Naive B cell (primary cell): ENCODE data around the gene RITA1. TPM values are rescaled to one million over a fixed set of nuclear protein-coding genes. Genes with fewer than 3 reads are reported as not detected.

Source experiments
- ATAC-seq, 2 donors: fragments of 150-1000 bp; cut with Tn5 transposase; 2 replicates each; pipeline ENCODE4 v1.10.0; 2021; ENCODE audit warnings: low read depth in 2 of 2, mild to moderate bottlenecking in 2 of 2, moderate library complexity in 2 of 2
- DNase-seq: peaks from one replicate; pipeline ENCODE4 v3.0.0; 2022
- H3K27ac Mint-ChIP-seq, 6 donors: one replicate each; pipeline ENCODE4 v1.8.0; 2020 to 2022; ENCODE audit warnings: mild to moderate bottlenecking in 6 of 6, mixed read lengths in 6 of 6, moderate library complexity in 5 of 6, inconsistent platforms in 2 of 6
- H3K27me3 Mint-ChIP-seq, 3 donors: one replicate each; pipeline ENCODE4 v1.8.0; 2021 to 2022; ENCODE audit warnings: mixed read lengths in 3 of 3, mild to moderate bottlenecking in 1 of 3
- H3K36me3 Mint-ChIP-seq, 2 donors: one replicate each; pipeline ENCODE4 v1.8.0; 2020 to 2022; ENCODE audit warnings: mixed read lengths in 2 of 2, inconsistent platforms in 1 of 2, mild to moderate bottlenecking in 1 of 2
- H3K4me1 Mint-ChIP-seq, 3 donors: one replicate each; pipeline ENCODE4 v1.8.0; 2020 to 2022; ENCODE audit warnings: mixed read lengths in 3 of 3, inconsistent platforms in 1 of 3, mild to moderate bottlenecking in 1 of 3, moderate library complexity in 1 of 3
- H3K4me3 Mint-ChIP-seq, 8 donors: one replicate each; pipeline ENCODE4 v1.8.0; 2020 to 2022; ENCODE audit warnings: mild to moderate bottlenecking in 8 of 8, mixed read lengths in 8 of 8, moderate library complexity in 8 of 8, inconsistent platforms in 2 of 8
- H3K9me3 Mint-ChIP-seq, 7 donors: one replicate each; pipeline ENCODE4 v1.8.0; 2020 to 2022; ENCODE audit warnings: mixed read lengths in 7 of 7, mild to moderate bottlenecking in 5 of 7, inconsistent platforms in 2 of 7, moderate library complexity in 1 of 7
- polyA plus RNA-seq, 6 donors: library from polyadenylated mRNA; unstranded; fragments of 300-500 nt; fragmentation: Illumina TruSeq; gene quantifications; one replicate each; pipeline ENCODE4 v1.2.3, GENCODE V29; 2021; ENCODE audit warnings: low read depth in 6 of 6

Gene RITA1
- polyA plus RNA-seq, 6 donors from 2014 or later = 21.0 to 31.9 (median 24.1) TPM

- peak overlapping the region in 3 of 6 donors; percentile 61 to 96 (median 80) for H3K27ac Mint-ChIP-seq
- H3K4me3 Mint-ChIP-seq = peak overlapping the region in 4 of 8 donors; percentile 24 to 73 (median 62)
- ATAC-seq (no peak), DNase-seq (no peak)
- H3K36me3 Mint-ChIP-seq = peaks cover 33 to 35% of the 10 kb centered on the region in 2 donors
- H3K4me1 Mint-ChIP-seq = peaks cover 30 to 37% (median 34%) of the 10 kb centered on the region in 3 donors
- H3K27me3 Mint-ChIP-seq = no peaks in the 10 kb centered on the region
- H3K9me3 Mint-ChIP-seq = peaks cover 0 to under 1% (median 0%) of the 10 kb centered on the region in 7 donors
Observed at GRCh38 chr12:113172185-113172584, 13.3 kb upstream of the RITA1 start.

DNA sequence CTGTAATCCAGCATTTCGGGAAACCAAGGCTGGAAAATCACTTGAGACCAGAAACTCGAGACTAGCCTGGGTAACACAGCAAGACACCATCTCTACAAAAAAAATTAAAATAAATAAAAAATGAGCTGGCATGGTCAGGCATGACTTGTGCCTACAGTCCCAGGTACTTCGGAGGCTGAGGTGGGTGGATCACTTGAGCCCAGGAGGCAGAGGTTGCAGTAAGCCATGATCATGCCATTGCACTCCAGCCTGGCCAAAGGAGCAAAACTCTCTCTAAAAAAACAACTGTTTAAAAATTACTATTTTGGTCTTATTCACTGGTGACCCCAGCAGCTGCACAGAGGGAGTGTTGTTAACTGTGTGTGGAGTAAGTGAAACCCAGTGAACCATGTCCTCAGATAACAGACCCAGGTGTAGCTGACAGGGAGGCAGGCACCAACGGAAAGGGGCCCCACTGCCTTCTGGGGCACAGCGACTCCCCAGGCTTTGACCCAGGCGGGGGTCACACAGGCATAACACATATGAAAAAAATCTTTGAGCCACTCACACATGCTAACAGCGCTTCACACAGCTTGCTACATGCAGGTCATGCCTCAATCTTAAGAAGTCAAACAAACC, 12.3 kb upstream of the RITA1 start:
- ATAC-seq (peak; percentile 34 to 59), DNase-seq (no peak)
- Mint-ChIP-seq H3K36me3 (peaks cover 40 to 41% of the 10 kb centered on the region in 2 donors), H3K9me3 (peaks cover 0 to 3% (median 0%) of the 10 kb centered on the region in 7 donors), H3K4me1 (peaks cover 30 to 37% (median 34%) of the 10 kb centered on the region in 3 donors), H3K27ac (peak overlapping the region in 3 of 6 donors; percentile 50 to 66 (median 56)), H3K27me3 (no peaks in the 10 kb centered on the region), H3K4me3 (peak overlapping the region in 6 of 8 donors; percentile 28 to 83 (median 56))

GRCh38 chr12:113174461-113175384, 10.8 kb upstream of the RITA1 start:
- no peaks in the 10 kb centered on the region for H3K27me3 Mint-ChIP-seq
- peaks cover 40 to 48% of the 10 kb centered on the region in 2 donors for H3K36me3 Mint-ChIP-seq
- H3K9me3 Mint-ChIP-seq = peaks cover 0 to 3% (median 0%) of the 10 kb centered on the region in 7 donors
- DNase-seq = peak; percentile 69
- H3K4me1 Mint-ChIP-seq = peaks cover 30 to 37% (median 34%) of the 10 kb centered on the region in 3 donors
- H3K27ac Mint-ChIP-seq = peak overlapping the region in 2 of 6 donors; percentile 12 to 89
- H3K4me3 Mint-ChIP-seq = peak overlapping the region in 2 of 8 donors; percentile 49 to 54
- peak; percentile 73 to 82 for ATAC-seq

DNA sequence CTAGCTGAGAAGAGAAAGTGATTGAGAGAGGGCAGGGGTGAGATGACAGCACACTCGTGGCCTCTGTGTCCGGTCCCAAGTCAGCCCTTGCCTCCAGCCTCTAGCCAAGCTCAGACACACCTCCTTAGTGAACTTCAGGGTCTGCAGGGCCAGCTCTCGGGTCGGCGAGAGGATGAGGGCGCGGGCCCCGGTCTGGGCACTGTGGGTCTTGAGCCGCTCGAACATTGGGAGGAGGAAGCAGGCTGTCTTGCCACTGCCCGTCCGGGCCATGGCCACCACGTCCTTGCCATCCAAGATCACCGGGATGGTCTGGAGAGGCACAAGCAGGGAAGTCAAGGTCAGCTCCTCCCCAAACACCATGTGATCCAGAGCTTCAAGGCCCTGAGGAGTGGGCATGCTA, 6.5 kb upstream of the RITA1 start:
- Mint-ChIP-seq H3K27ac (peak overlapping the region in 1 of 6 donors; percentile 36), H3K9me3 (peaks cover 0 to 3% (median 0%) of the 10 kb centered on the region in 7 donors), H3K4me3 (no peak overlapping the region), H3K27me3 (no peaks in the 10 kb centered on the region), H3K4me1 (peaks cover 12 to 22% (median 15%) of the 10 kb centered on the region in 3 donors), H3K36me3 (peaks cover 17 to 29% of the 10 kb centered on the region in 2 donors)
- ATAC-seq (no peak), DNase-seq (no peak)

DNA sequence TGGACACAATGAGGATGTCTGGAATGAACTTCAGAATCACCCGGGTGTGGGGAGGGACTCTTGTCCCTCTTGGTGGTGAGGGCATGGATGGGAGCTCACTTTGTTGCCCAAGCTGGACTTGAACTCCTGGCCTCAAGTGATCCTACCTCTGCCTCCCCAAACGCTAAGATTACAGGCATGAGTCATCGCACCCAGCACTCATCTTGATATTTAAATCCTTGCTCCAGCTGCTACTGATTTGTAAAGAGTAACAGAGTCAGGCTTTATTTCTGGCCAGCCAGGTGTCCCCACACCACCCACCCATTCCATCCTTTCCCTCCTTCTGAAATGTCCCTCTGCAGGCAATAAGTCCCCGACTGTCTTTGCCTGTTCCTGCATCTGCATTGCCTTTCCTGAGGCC, 5.2 kb upstream of the RITA1 start:
- no peaks in the 10 kb centered on the region for H3K27me3 Mint-ChIP-seq
- DNase-seq (no peak), ATAC-seq (no peak)
- peaks cover 13 to 21% of the 10 kb centered on the region in 2 donors for H3K36me3 Mint-ChIP-seq
- H3K4me1 Mint-ChIP-seq = peaks cover 5 to 25% (median 16%) of the 10 kb centered on the region in 3 donors
- H3K4me3 Mint-ChIP-seq = no peak overlapping the region
- peak overlapping the region in 1 of 6 donors; percentile 26 for H3K27ac Mint-ChIP-seq
- peaks cover 0 to 3% (median 0%) of the 10 kb centered on the region in 7 donors for H3K9me3 Mint-ChIP-seq

- Mint-ChIP-seq H3K27ac (peak overlapping the region in 2 of 6 donors; percentile 9 to 47), H3K9me3 (peaks cover 0 to 3% (median 0%) of the 10 kb centered on the region in 7 donors)
Observed at GRCh38 chr12:113181975-113182374, 3.5 kb upstream of the RITA1 start.

GRCh38 chr12:113183030-113183589, 2.4 kb upstream of the RITA1 start:
- Mint-ChIP-seq H3K36me3 (peaks cover 0 to 7% of the 10 kb centered on the region in 2 donors), H3K27ac (peak overlapping the region in 3 of 6 donors; percentile 15 to 59 (median 53)), H3K4me3 (peak overlapping the region in 5 of 8 donors; percentile 20 to 97 (median 54)), H3K4me1 (peaks cover 17 to 44% (median 31%) of the 10 kb centered on the region in 3 donors), H3K27me3 (no peaks in the 10 kb centered on the region), H3K9me3 (no peaks in the 10 kb centered on the region)
- no peak for ATAC-seq
- no peak for DNase-seq

More at GRCh38 chr12:113181975-113182374, 3.5 kb upstream of the RITA1 start:
- Mint-ChIP-seq H3K27me3 (no peaks in the 10 kb centered on the region), H3K36me3 (peaks cover 9 to 16% of the 10 kb centered on the region in 2 donors), H3K4me1 (peaks cover 14 to 36% (median 26%) of the 10 kb centered on the region in 3 donors), H3K4me3 (peak overlapping the region in 2 of 8 donors; percentile 55 to 97)
- ATAC-seq (no peak), DNase-seq (no peak)

DNA sequence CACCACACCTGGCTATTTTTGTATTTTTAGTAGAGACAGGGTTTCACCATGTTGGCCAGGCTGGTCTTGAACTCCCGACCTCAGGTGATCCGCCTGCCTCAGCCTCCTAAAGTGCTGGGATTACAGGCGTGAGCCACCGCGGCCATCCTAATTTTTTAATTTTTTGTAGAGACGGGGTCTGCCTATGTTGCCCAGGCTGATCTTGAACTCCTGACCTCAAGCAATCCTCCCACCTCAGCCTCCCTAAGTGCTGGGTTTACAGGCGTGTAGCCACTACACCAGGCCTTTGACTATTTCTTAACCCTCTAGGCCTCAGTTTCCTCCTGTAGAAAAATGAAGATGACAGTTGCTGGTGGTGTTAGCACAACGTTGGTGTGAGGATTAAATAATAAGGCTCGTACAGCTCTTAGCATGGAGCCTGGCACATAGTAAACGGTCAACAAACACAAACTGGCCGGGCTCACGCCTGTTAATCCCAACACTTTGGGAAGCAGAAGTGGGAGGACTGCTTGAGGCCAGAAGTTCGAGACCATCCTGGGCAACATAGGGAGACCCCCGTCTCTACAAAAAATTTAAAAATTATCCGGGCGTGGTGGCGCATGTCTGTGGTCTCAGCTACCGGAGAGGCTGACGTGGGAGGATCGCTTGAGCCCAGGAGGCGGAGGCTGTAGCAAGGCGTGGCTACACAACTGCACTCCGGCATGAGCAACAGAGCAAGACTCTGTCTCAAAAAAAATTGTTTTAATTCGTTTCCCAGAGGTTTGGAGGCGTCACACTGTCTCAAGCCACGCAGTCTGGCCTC, 1.2 kb upstream of the RITA1 start:
- Mint-ChIP-seq H3K36me3 (peaks cover 0 to 4% of the 10 kb centered on the region in 2 donors), H3K27ac (peak overlapping the region; percentile 95 to 99 (median 96)), H3K4me1 (peaks cover 19 to 51% (median 31%) of the 10 kb centered on the region in 3 donors), H3K9me3 (no peaks in the 10 kb centered on the region), H3K4me3 (peak overlapping the region; percentile 90 to 97 (median 96)), H3K27me3 (no peaks in the 10 kb centered on the region)
- peak; percentile 60 to 63 for ATAC-seq
- no peak for DNase-seq

GRCh38 chr12:113184900-113185179, 681 bp upstream of the RITA1 start:
- Mint-ChIP-seq H3K4me3 (peak overlapping the region; percentile 90 to 97 (median 96)), H3K4me1 (peaks cover 21 to 51% (median 31%) of the 10 kb centered on the region in 3 donors), H3K9me3 (no peaks in the 10 kb centered on the region), H3K27me3 (no peaks in the 10 kb centered on the region), H3K27ac (peak overlapping the region; percentile 95 to 99 (median 96)), H3K36me3 (peaks cover 0 to 7% of the 10 kb centered on the region in 2 donors)
- ATAC-seq (peak; percentile 79), DNase-seq (peak; percentile 89)

DNA sequence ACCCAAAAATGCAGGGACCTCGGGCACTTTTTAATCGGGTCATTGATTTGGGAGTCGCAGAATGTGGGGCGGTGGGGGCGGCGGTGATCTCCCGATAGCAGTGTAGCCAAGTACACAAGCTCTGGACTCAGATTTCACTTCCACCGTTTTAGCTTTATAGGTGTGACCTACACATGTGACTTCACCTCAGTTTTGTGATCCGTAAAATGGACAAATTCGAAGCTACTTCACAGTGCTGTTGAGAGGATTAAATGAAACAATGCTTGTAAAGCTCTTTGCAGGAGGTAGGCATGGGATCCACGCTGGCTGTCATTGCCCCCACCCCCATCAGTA, 478 bp downstream of the RITA1 start:
- DNase-seq (no peak), ATAC-seq (no peak)
- Mint-ChIP-seq H3K4me1 (peaks cover 21 to 51% (median 31%) of the 10 kb centered on the region in 3 donors), H3K27me3 (no peaks in the 10 kb centered on the region), H3K9me3 (no peaks in the 10 kb centered on the region), H3K36me3 (peaks cover 0 to 7% of the 10 kb centered on the region in 2 donors), H3K4me3 (peak overlapping the region; percentile 90 to 97 (median 96)), H3K27ac (peak overlapping the region in 5 of 6 donors; percentile 79 to 97 (median 95))

DNA sequence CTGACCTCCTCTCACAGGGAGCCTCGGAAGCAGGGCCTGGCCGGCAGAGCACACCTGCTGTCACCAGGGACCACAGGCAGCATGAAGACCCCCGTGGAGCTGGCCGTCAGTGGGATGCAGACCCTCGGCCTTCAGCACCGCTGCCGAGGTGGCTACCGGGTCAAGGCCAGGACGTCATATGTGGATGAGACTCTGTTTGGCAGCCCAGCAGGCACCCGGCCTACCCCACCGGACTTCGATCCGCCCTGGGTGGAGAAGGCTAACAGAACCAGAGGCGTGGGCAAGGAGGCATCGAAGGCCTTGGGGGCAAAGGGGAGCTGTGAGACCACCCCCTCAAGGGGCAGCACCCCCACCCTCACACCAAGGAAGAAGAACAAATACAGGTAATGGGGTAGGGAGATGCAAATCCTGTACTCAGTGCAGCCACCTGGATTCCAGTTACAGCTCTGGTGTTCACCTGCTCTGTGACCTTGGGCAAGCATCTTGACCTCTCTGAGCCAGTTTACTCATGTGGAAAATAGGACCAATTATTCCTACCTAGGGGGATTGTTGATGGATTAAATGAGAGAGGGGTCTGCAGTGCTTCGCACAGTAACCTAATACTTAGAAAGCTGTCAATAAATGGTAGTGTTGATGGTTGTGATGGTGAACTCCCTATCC, 1.3 kb downstream of the RITA1 start:
- H3K4me1 Mint-ChIP-seq = peaks cover 21 to 51% (median 31%) of the 10 kb centered on the region in 3 donors
- peaks cover 0 to 7% of the 10 kb centered on the region in 2 donors for H3K36me3 Mint-ChIP-seq
- no peaks in the 10 kb centered on the region for H3K9me3 Mint-ChIP-seq
- no peaks in the 10 kb centered on the region for H3K27me3 Mint-ChIP-seq
- DNase-seq (no peak), ATAC-seq (no peak)
- peak overlapping the region; percentile 31 to 97 (median 86) for H3K27ac Mint-ChIP-seq
- peak overlapping the region; percentile 90 to 97 (median 96) for H3K4me3 Mint-ChIP-seq

GRCh38 chr12:113189361-113189760, 3.8 kb downstream of the RITA1 start:
- Mint-ChIP-seq H3K4me3 (no peak overlapping the region), H3K36me3 (peaks cover 0 to 7% of the 10 kb centered on the region in 2 donors), H3K9me3 (no peaks in the 10 kb centered on the region), H3K4me1 (peaks cover 16 to 31% (median 20%) of the 10 kb centered on the region in 3 donors), H3K27ac (peak overlapping the region in 2 of 6 donors; percentile 41 to 42), H3K27me3 (no peaks in the 10 kb centered on the region)
- DNase-seq (no peak), ATAC-seq (no peak)
